Nephron (organoid): ENCODE results near the gene SF3A1.

ENCODE experiments used
- H3K27ac Mint-ChIP-seq, 3 experiments: 2 replicates each; pipeline ENCODE4 v1.8.0; 2020; ENCODE audit warnings: mixed read lengths in 3 of 3, mild to moderate bottlenecking in 2 of 3, moderate library complexity in 1 of 3
- H3K27me3 Mint-ChIP-seq: 2 replicates; pipeline ENCODE4 v1.8.0; 2021; ENCODE audit warnings: low read depth, mild to moderate bottlenecking, moderate library complexity, mixed read lengths
- H3K36me3 Mint-ChIP-seq: 2 replicates; pipeline ENCODE4 v1.8.0; 2020; ENCODE audit warnings: low read depth, mixed read lengths
- H3K4me1 Mint-ChIP-seq: 2 replicates; pipeline ENCODE4 v1.8.0; 2020; ENCODE audit warnings: mixed read lengths
- H3K4me3 Mint-ChIP-seq, 3 experiments: 2 replicates each; pipeline ENCODE4 v1.8.0; 2020; ENCODE audit warnings: mild to moderate bottlenecking in 3 of 3, mixed read lengths in 3 of 3, moderate library complexity in 2 of 3
- H3K9me3 Mint-ChIP-seq: 2 replicates; pipeline ENCODE4 v1.8.0; 2020; ENCODE audit warnings: mixed read lengths
- TF ChIP-seq, protein P1 (sequence below), 3 experiments: fragments of 200-600 bp; sonication (generic); IDR thresholded peaks; one replicate each; pipeline ENCODE4 v1.5.0; 2021; ENCODE audit warnings: antibody characterized with exemption in 3 of 3; ENCODE audit not compliant: unreplicated experiment in 3 of 3

Gene SF3A1

DNA sequence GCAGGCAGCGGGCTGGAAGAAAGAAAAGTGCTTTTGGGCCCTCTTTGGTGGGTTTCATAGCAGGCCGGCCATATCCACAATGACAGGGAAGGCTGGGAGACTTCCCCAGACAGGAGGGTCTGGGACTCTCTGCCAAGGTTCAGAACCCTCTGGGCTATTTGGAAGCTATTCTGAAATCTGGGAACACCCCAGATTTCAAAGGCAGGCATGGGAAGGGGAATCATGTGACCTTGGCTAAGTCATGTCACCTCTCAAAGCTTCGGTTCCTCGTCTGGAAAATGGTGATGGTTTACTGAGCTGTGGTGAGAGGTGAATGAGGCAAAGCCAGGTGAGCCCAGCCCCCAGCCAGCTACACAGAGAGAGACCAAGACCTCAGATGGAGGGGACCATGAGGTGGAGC lies 72.0 kb downstream of the SF3A1 start:
- Mint-ChIP-seq H3K4me1 (peaks cover 8% of the 10 kb centered on the region), H3K9me3 (no peaks in the 10 kb centered on the region), H3K4me3 (peak overlapping the region in 2 of 3 experiments; percentile 15 to 19), H3K27me3 (no peaks in the 10 kb centered on the region), H3K36me3 (no peaks in the 10 kb centered on the region), H3K27ac (no peak overlapping the region)
- TF ChIP-seq, protein P1, sequence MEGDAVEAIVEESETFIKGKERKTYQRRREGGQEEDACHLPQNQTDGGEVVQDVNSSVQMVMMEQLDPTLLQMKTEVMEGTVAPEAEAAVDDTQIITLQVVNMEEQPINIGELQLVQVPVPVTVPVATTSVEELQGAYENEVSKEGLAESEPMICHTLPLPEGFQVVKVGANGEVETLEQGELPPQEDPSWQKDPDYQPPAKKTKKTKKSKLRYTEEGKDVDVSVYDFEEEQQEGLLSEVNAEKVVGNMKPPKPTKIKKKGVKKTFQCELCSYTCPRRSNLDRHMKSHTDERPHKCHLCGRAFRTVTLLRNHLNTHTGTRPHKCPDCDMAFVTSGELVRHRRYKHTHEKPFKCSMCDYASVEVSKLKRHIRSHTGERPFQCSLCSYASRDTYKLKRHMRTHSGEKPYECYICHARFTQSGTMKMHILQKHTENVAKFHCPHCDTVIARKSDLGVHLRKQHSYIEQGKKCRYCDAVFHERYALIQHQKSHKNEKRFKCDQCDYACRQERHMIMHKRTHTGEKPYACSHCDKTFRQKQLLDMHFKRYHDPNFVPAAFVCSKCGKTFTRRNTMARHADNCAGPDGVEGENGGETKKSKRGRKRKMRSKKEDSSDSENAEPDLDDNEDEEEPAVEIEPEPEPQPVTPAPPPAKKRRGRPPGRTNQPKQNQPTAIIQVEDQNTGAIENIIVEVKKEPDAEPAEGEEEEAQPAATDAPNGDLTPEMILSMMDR (IDR thresholded peaks at IDR 0.05; ENCODE audit: unreplicated experiment in 3 of 3) = no peak

DNA sequence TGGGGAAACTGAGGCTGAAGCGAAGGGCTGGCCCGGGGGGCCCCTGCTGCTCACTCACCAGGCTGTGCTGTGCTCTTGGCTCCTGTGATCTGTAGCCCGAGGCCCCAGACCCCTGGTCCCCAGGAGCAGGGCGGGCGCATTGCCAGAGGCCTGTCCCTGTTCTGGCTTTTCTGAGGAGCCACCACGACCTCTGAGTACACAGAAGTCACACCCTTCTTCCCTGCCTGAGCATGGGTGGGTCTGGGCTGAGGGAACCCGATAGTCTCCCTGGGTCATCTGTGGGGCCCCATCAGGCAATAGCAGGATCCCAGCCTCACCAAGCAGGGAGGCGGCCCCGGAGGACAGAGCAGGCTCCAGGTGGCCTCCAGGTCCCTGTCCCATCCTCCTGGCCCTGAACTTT lies 72.5 kb downstream of the SF3A1 start:
- Mint-ChIP-seq H3K4me3 (no peak overlapping the region), H3K27me3 (no peaks in the 10 kb centered on the region), H3K27ac (no peak overlapping the region), H3K4me1 (peaks cover 8% of the 10 kb centered on the region), H3K9me3 (no peaks in the 10 kb centered on the region), H3K36me3 (no peaks in the 10 kb centered on the region)
- TF ChIP-seq, protein P1 (IDR thresholded peaks at IDR 0.05; ENCODE audit: unreplicated experiment in 3 of 3) = no peak

DNA sequence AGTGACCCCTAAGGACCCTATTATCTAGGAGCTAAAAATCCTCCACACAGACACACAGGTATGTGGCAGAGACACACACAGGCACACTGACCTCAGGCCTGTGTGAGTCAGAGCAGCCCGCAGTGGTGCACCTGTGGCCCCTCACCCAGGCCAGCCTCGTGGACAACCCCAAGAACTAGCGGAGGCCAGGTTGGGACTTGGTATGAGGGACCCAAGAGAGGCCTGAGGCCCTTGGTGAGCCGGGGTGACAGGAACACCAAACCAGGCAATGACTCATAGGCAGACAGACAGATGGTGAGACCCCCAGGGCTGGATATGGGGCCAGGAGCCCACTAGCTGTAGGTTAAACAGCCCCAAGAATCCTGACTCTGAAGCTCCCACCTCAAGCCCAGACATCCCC lies 73.4 kb downstream of the SF3A1 start:
- Mint-ChIP-seq H3K9me3 (no peaks in the 10 kb centered on the region), H3K36me3 (no peaks in the 10 kb centered on the region), H3K27me3 (no peaks in the 10 kb centered on the region), H3K27ac (no peak overlapping the region), H3K4me3 (no peak overlapping the region), H3K4me1 (peaks cover 10% of the 10 kb centered on the region)
- TF ChIP-seq, protein P1 (IDR thresholded peaks at IDR 0.05; ENCODE audit: unreplicated experiment in 3 of 3) = no peak

DNA sequence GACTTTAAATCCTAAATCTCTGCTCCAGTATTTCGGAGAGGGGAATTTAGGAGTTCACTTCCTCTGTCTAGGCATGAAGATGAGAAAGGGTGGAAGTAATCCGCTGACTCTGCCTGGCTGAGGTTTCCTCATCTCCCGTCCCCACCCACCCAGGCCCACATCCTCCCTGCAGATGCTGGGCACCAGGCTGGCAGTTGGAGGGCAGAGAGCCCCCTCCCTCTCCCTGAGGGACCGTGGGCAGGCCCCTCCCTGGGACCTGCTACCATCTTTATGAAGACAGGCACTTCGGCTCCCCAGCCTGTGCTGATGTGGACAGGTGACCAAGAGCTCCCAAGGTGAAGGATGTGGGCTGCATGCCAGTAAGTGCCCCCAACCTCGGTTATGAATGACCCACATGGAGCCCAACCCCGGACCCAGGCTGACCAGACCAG lies 74.1 kb downstream of the SF3A1 start:
- H3K4me3 Mint-ChIP-seq = no peak overlapping the region
- H3K27ac Mint-ChIP-seq = no peak overlapping the region
- TF ChIP-seq, protein P1 (IDR thresholded peaks at IDR 0.05; ENCODE audit: unreplicated experiment in 3 of 3) = no peak
- H3K9me3 Mint-ChIP-seq = no peaks in the 10 kb centered on the region
- no peaks in the 10 kb centered on the region for H3K36me3 Mint-ChIP-seq
- no peaks in the 10 kb centered on the region for H3K27me3 Mint-ChIP-seq
- H3K4me1 Mint-ChIP-seq = peaks cover 10% of the 10 kb centered on the region
